ENCODE data around the gene TM4SF1. TPM values are rescaled to one million over a fixed set of nuclear protein-coding genes. Genes with fewer than 3 reads are reported as not detected.

The TM4SF1 gene
- total RNA-seq, 4 donors from 2014 or later, result 80.4 to 96.4 (median 83.6) TPM

DNA sequence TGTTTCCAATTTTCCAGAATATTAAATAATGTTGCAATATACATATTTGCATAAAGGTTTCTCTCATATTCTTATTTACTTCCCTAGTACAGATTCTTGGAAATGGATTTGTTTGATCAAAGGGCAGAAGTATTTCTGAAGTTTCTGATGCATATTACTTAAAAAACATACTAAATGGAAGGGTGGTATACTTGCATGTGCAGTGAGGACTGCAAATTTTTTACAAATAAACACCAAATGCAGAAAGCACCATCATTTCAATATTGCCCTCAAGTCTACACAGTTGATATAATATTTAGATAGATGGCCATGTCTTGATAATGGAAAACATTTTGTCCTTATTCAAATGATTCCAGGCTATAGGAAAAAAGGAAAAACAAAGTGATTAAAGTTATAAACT is 56.3 kb downstream of the TM4SF1 start:
- no peaks in the 10 kb centered on the region for H3K9me3 ChIP-seq
- H3K4me1 ChIP-seq, result no peaks in the 10 kb centered on the region
- no peak overlapping the region for H3K4me3 ChIP-seq
- H3K27ac ChIP-seq, result no peak overlapping the region
- no peaks in the 10 kb centered on the region for H3K36me3 ChIP-seq
- no peaks in the 10 kb centered on the region for H3K27me3 ChIP-seq
- TF ChIP-seq POLR2A (IDR thresholded peaks at IDR 0.05) (no peak), EP300 (IDR thresholded peaks at IDR 0.05) (no peak), POLR2AphosphoS5 (IDR thresholded peaks at IDR 0.05) (no peak)
- TF ChIP-seq, protein P1, sequence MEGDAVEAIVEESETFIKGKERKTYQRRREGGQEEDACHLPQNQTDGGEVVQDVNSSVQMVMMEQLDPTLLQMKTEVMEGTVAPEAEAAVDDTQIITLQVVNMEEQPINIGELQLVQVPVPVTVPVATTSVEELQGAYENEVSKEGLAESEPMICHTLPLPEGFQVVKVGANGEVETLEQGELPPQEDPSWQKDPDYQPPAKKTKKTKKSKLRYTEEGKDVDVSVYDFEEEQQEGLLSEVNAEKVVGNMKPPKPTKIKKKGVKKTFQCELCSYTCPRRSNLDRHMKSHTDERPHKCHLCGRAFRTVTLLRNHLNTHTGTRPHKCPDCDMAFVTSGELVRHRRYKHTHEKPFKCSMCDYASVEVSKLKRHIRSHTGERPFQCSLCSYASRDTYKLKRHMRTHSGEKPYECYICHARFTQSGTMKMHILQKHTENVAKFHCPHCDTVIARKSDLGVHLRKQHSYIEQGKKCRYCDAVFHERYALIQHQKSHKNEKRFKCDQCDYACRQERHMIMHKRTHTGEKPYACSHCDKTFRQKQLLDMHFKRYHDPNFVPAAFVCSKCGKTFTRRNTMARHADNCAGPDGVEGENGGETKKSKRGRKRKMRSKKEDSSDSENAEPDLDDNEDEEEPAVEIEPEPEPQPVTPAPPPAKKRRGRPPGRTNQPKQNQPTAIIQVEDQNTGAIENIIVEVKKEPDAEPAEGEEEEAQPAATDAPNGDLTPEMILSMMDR (IDR thresholded peaks at IDR 0.05), result no peak
- no peak for DNase-seq (ENCODE audit: low spot score in 2 of 2)

DNA sequence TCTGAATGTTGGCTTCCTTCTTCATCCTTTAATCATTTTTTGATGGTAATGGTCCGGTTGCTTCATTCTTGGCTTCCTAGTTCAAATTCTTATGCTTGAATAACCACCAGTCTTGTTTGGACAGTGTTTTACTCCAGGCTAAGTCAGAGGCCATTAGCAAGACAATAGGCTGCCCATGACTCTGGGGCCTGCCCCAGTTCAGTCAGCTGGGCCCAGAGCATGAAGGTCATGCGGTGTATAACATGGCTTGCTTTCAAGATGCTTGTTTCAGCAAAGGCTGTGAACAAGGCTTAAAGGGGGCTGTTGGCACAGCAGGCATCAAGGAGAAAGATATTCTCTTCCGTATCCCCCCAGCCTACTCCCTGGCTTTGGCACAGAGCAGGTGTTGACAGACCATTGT is 57.7 kb downstream of the TM4SF1 start:
- DNase-seq (ENCODE audit: low spot score in 2 of 2), result no peak
- no peak for TF ChIP-seq EP300 (IDR thresholded peaks at IDR 0.05)
- TF ChIP-seq POLR2A (IDR thresholded peaks at IDR 0.05), result no peak
- TF ChIP-seq POLR2AphosphoS5 (IDR thresholded peaks at IDR 0.05), result no peak
- TF ChIP-seq, protein P1 (IDR thresholded peaks at IDR 0.05), result no peak
- Histone ChIP-seq H3K27ac (no peak overlapping the region), H3K36me3 (no peaks in the 10 kb centered on the region), H3K4me3 (no peak overlapping the region), H3K9me3 (no peaks in the 10 kb centered on the region), H3K4me1 (no peaks in the 10 kb centered on the region), H3K27me3 (no peaks in the 10 kb centered on the region)
- 86% methylated on average over 3 of the region's 3 CpGs for WGBS

Other genes starting within 250 kb of the TM4SF1 start
- 10 to 100 TPM in 3 of 4 donors, 1 to 10 TPM in 1; 7.3 to 15.8 (median 11.8) TPM for gene HPS3, start 248.0 kb downstream of the TM4SF1 start, total RNA-seq
- gene CP, start 155.8 kb downstream of the TM4SF1 start, total RNA-seq, result 10 to 100 TPM in 1 of 4 donors, 1 to 10 TPM in 3; 1.7 to 10.2 (median 4.0) TPM
- 1 to 10 TPM; 1.8 to 7.9 (median 3.4) TPM for gene TM4SF18, start 44.0 kb downstream of the TM4SF1 start, total RNA-seq
- under 1 TPM in 1 of 4 donors, not detected in 3; 0.32 TPM for gene TM4SF4, start 97.0 kb upstream of the TM4SF1 start, total RNA-seq

Data from suprapubic skin (tissue), 4 donors.